HG02943 (cell line): ENCODE data around the gene FAM107A.

Source experiments
- ATAC-seq: cut with Tn5 transposase; IDR thresholded peaks from one replicate; pipeline ENCODE4 v1.9.1; 2021; ENCODE audit warnings: mild to moderate bottlenecking, low read depth, moderate library complexity; ENCODE audit not compliant: unreplicated experiment

FAM107A gene

GRCh38 chr3:58569287-58570001 lies 7.7 kb downstream of the FAM107A start:
- no peak for ATAC-seq

GRCh38 chr3:58568572-58569286 lies 8.5 kb downstream of the FAM107A start:
- ATAC-seq, result no peak

- no peak for ATAC-seq
Measured at GRCh38 chr3:58567251-58567515, 10.0 kb downstream of the FAM107A start.

GRCh38 chr3:58566398-58567250 lies 10.6 kb downstream of the FAM107A start:
- ATAC-seq, result no peak

- no peak for ATAC-seq
Measured at GRCh38 chr3:58565621-58566397, 11.4 kb downstream of the FAM107A start.

- ATAC-seq, result no peak
Measured at GRCh38 chr3:58564456-58565160, 12.6 kb downstream of the FAM107A start.

GRCh38 chr3:58564054-58564453 lies 13.1 kb downstream of the FAM107A start:
- no peak for ATAC-seq

- no peak for ATAC-seq
Measured at GRCh38 chr3:58563386-58564035, 13.7 kb downstream of the FAM107A start.

GRCh38 chr3:58562498-58562897 lies 14.7 kb downstream of the FAM107A start:
- ATAC-seq, result no peak

GRCh38 chr3:58560771-58561311 lies 16.4 kb downstream of the FAM107A start:
- ATAC-seq, result no peak

GRCh38 chr3:58559586-58559985 lies 17.6 kb downstream of the FAM107A start:
- no peak for ATAC-seq

GRCh38 chr3:58557491-58557890 lies 19.7 kb downstream of the FAM107A start:
- no peak for ATAC-seq

- ATAC-seq, result no peak
Measured at GRCh38 chr3:58556761-58557221, 20.4 kb downstream of the FAM107A start.

- ATAC-seq, result no peak
Measured at GRCh38 chr3:58556001-58556400, 21.2 kb downstream of the FAM107A start.

- ATAC-seq, result no peak
Measured at GRCh38 chr3:58555203-58555602, 22.0 kb downstream of the FAM107A start.

- no peak for ATAC-seq
Measured at GRCh38 chr3:58553003-58553402, 24.2 kb downstream of the FAM107A start.

- ATAC-seq, result no peak
Measured at GRCh38 chr3:58551636-58552180, 25.5 kb downstream of the FAM107A start.

GRCh38 chr3:58544541-58544940 lies 32.6 kb downstream of the FAM107A start:
- no peak for ATAC-seq
